IMR-90 (cell line): ENCODE measurements around the gene GPX6. TPM values are rescaled to one million over a fixed set of nuclear protein-coding genes. Genes with fewer than 3 reads are reported as not detected.
"Not testable (repeated sequence)": the region's sequence is repeated elsewhere in the genome, so short reads cannot be mapped to it uniquely, and the experiment has no call there.

Experiments used
- ATAC-seq: fragments of 200-7000 bp; cut with Tn5 transposase; 2 replicates; pipeline ENCODE4 v1.9.1; 2020; ENCODE audit warnings: low read depth, mild to moderate bottlenecking, moderate library complexity
- BruUV-seq: library from RNA; stranded (reverse); fragments of 400-500 nt; replicated peaks from 2 replicates; lab custom pipeline; 2021; lab: Mats Ljungman, UMichigan
- CTCF ChIA-PET: fragments of 300-600 bp; formaldehyde crosslinking; extraction: SDS; loops from one replicate; lab custom pipeline; 2021; ENCODE audit warnings: antibody characterized with exemption; lab: Yijun Ruan, JAX
- POLR2A ChIA-PET: fragments of 300-600 bp; sonication (Branson Sonifier 250); formaldehyde crosslinking; loops from one replicate; lab custom pipeline; 2022; ENCODE audit warnings: antibody characterized with exemption; ENCODE audit not compliant: unreplicated experiment; lab: Charles Lee
- DNase-seq: peaks from one replicate; pipeline ENCODE4 v3.0.0; 2013
- H2AFZ ChIP-seq: replicated peaks from 2 replicates; pipeline ENCODE3; 2013; ENCODE audit warnings: low read length, mild to moderate bottlenecking; ENCODE audit not compliant: poor library complexity
- H2AK5ac ChIP-seq: 2 replicates; pipeline ENCODE4 v1.6.1; 2013; ENCODE audit warnings: low read depth, low read length, inconsistent platforms
- H2AK9ac ChIP-seq: replicated peaks from 2 replicates; pipeline ENCODE3; 2013; ENCODE audit warnings: mild to moderate bottlenecking, low read depth, low read length, moderate library complexity; ENCODE audit not compliant: poor library complexity
- H2BK120ac ChIP-seq: 2 replicates; pipeline ENCODE4 v1.6.1; 2013; ENCODE audit warnings: low read depth, low read length, inconsistent platforms
- H2BK15ac ChIP-seq: 3 replicates; pipeline ENCODE4 v1.6.1; 2013; ENCODE audit warnings: low read depth, low read length, inconsistent platforms
- H2BK20ac ChIP-seq: 2 replicates; pipeline ENCODE4 v1.6.1; 2013; ENCODE audit warnings: low read depth, mild to moderate bottlenecking, inconsistent platforms, low read length, moderate library complexity
- H2BK5ac ChIP-seq: 2 replicates; pipeline ENCODE4 v1.6.1; 2013; ENCODE audit warnings: mild to moderate bottlenecking, low read depth, low read length, inconsistent platforms; ENCODE audit not compliant: poor library complexity, severe bottlenecking
- H3K14ac ChIP-seq: replicated peaks from 2 replicates; pipeline ENCODE4 v1.6.1; 2013; ENCODE audit warnings: low read depth, low read length, inconsistent platforms
- H3K18ac ChIP-seq: 2 replicates; pipeline ENCODE4 v1.6.1; 2013; ENCODE audit warnings: low read depth, low read length, control low read depth
- H3K23ac ChIP-seq: 2 replicates; pipeline ENCODE4 v1.6.1; 2013; ENCODE audit warnings: low read depth, low read length, inconsistent platforms
- H3K27ac ChIP-seq: 2 replicates; pipeline ENCODE4 v1.5.1; 2013; ENCODE audit warnings: mild to moderate bottlenecking, control low read depth, low read length; ENCODE audit not compliant: insufficient read depth
- H3K27me3 ChIP-seq: 2 replicates; pipeline ENCODE4 v1.6.1; 2013; ENCODE audit warnings: low read length; ENCODE audit not compliant: control insufficient read depth, insufficient read depth
- H3K36me3 ChIP-seq: 2 replicates; pipeline ENCODE4 v1.6.1; 2013; ENCODE audit warnings: low read length, mixed read lengths; ENCODE audit not compliant: control insufficient read depth, insufficient read depth
- H3K4ac ChIP-seq: 2 replicates; pipeline ENCODE4 v1.6.1; 2013; ENCODE audit warnings: low read depth, low read length, inconsistent platforms
- H3K4me1 ChIP-seq: 2 replicates; pipeline ENCODE4 v1.6.1; 2013; ENCODE audit warnings: low read length, mixed read lengths; ENCODE audit not compliant: control insufficient read depth, insufficient read depth
- H3K4me2 ChIP-seq: 2 replicates; pipeline ENCODE4 v1.6.1; 2013; ENCODE audit warnings: low read depth, mild to moderate bottlenecking, control low read depth, low read length, moderate library complexity
- H3K4me3 ChIP-seq: 2 replicates; pipeline ENCODE4 v1.5.1; 2013; ENCODE audit warnings: low read depth, mild to moderate bottlenecking, control low read depth, low read length, moderate library complexity; ENCODE audit not compliant: insufficient read depth
- H3K56ac ChIP-seq: 2 replicates; pipeline ENCODE4 v1.6.1; 2013; ENCODE audit warnings: low read length, inconsistent platforms; ENCODE audit not compliant: insufficient read depth; ENCODE audit errors: extremely low read depth
- H3K79me1 ChIP-seq, 2 experiments: 2 replicates each; pipeline ENCODE4 v1.6.1; 2013; ENCODE audit warnings: low read length in 2 of 2, inconsistent platforms in 1 of 2, low read depth in 1 of 2
- H3K9ac ChIP-seq: 2 replicates; pipeline ENCODE4 v1.6.1; 2013; ENCODE audit warnings: low read depth, low read length, control low read depth
- H3K9me1 ChIP-seq: 2 replicates; pipeline ENCODE4 v1.6.1; 2013; ENCODE audit warnings: low read length, inconsistent platforms; ENCODE audit not compliant: insufficient read depth
- H3K9me3 ChIP-seq: 2 replicates; pipeline ENCODE4 v1.6.1; 2013; ENCODE audit warnings: low read length; ENCODE audit not compliant: control insufficient read depth, insufficient read depth
- H4K20me1 ChIP-seq: 2 replicates; pipeline ENCODE4 v1.6.1; 2013; ENCODE audit warnings: low read length, inconsistent platforms; ENCODE audit not compliant: insufficient read depth
- H4K5ac ChIP-seq: 2 replicates; pipeline ENCODE4 v1.6.1; 2013; ENCODE audit warnings: mild to moderate bottlenecking, low read depth, low read length, control low read depth
- H4K8ac ChIP-seq, 2 experiments: 2 replicates each; pipeline ENCODE4 v1.6.1; 2013; ENCODE audit warnings: low read depth in 2 of 2, low read length in 2 of 2, control low read depth in 1 of 2, inconsistent platforms in 1 of 2
- H4K91ac ChIP-seq: 2 replicates; pipeline ENCODE4 v1.6.1; 2013; ENCODE audit warnings: low read depth, low read length, inconsistent platforms; ENCODE audit not compliant: insufficient read depth
- WGBS, 2 experiments: methylation state at CpG; one replicate each; pipeline versions ENCODE4 v1.1.5 to v1.1.7; 2013; ENCODE audit warnings: missing lambda C conversion rate in 2 of 2; ENCODE audit not compliant: insufficient read length in 1 of 2; ENCODE audit errors: extremely low coverage in 2 of 2; 5-methylcytosine and 5-hydroxymethylcytosine counted together
- dilution Hi-C: fragments of 300-500 bp; cut with HindIII; formaldehyde crosslinking; loops from one replicate; pipeline ENCODE4 v1.14.3; 2018; ENCODE audit warnings: low sequenced_read_pairs; ENCODE audit not compliant: unreplicated experiment
- in situ Hi-C: fragments of 300-500 bp; cut with MboI; formaldehyde crosslinking; loops from 3 replicates; pipeline ENCODE4 v1.14.3; 2019; ENCODE audit warnings: low sequenced_read_pairs, inconsistent platforms, mixed read lengths
- intact Hi-C: fragments of 100-400 bp; cut with micrococcal nuclease; formaldehyde crosslinking; loops from 2 replicates; pipeline ENCODE4 v1.10.0; 2022
- polyA plus RNA-seq, 3 experiments: library from polyadenylated mRNA; depleted of rRNA; stranded (reverse); fragments of >200 nt; gene quantifications; 2 replicates each; pipeline ENCODE4 v1.2.3, GENCODE V29; 2012; ENCODE audit warnings: low replicate concordance in 1 of 3
- total RNA-seq: library from RNA; depleted of rRNA; stranded (reverse); fragments of >200 nt; gene quantifications from 2 replicates; pipeline ENCODE4 v1.2.3, GENCODE V29; 2012

The GPX6 gene
- total and polyA plus RNA-seq, 2 of the 4 experiments (the other 2 are of a cell fraction): not detected

DNA sequence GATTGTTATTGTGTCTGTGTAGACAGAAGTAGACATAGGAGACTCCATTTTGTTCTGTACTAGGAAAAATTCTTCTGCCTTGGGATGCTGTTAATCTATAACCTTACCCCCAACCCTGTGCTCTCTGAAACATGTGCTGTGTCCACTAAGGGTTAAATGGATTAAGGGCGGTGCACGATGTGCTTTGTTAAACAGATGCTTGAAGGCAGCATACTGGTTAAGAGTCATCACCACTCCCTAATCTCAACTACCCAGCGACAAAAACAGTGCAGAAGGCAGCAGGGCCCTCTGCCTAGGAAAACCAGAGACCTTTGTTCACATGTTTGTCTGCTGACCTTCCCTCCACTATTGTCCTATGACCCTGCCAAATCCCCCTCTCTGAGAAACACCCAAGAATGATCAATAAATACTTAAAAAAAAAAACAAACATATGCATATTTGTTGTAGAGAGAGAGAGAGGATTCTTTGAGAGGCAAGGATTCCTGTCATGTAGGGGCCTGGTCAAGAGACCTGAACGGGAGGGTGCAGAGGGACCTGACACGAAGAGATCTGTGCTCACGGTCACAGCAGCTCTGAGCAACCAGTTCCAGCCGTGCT lies 12.8 kb downstream of the GPX6 start:
- H3K56ac ChIP-seq, H3K4me2 ChIP-seq, H2BK120ac ChIP-seq, DNase-seq, H3K14ac ChIP-seq, CTCF ChIA-PET, H3K4me1 ChIP-seq, H3K27ac ChIP-seq, H3K27me3 ChIP-seq, H4K20me1 ChIP-seq, intact Hi-C loops, H4K91ac ChIP-seq, H2BK20ac ChIP-seq, H3K9me3 ChIP-seq, dilution Hi-C loops, H4K5ac ChIP-seq, in situ Hi-C loops, H3K36me3 ChIP-seq, H3K4me3 ChIP-seq, H3K18ac ChIP-seq, H2AK9ac ChIP-seq, H3K23ac ChIP-seq, H4K8ac ChIP-seq, H3K79me1 ChIP-seq, ATAC-seq, H2AK5ac ChIP-seq, H2BK15ac ChIP-seq, POLR2A ChIA-PET, H3K4ac ChIP-seq, H2BK5ac ChIP-seq, H2AFZ ChIP-seq, H3K9me1 ChIP-seq, BruUV-seq, H3K9ac ChIP-seq: not testable (repeated sequence)
- no CpG with 5 or more reads among the region's 7 CpGs for WGBS, 2 experiments

GRCh38 chr6:28502136-28502535 lies 13.5 kb downstream of the GPX6 start:
- intact Hi-C loops, H2AK9ac ChIP-seq, DNase-seq, H3K4me3 ChIP-seq, H3K27me3 ChIP-seq, H4K5ac ChIP-seq, H3K79me1 ChIP-seq, H3K36me3 ChIP-seq, H3K27ac ChIP-seq, dilution Hi-C loops, H2BK15ac ChIP-seq, H2AFZ ChIP-seq, H3K56ac ChIP-seq, H4K20me1 ChIP-seq, H3K4me1 ChIP-seq, H3K9me1 ChIP-seq, ATAC-seq, BruUV-seq, H2AK5ac ChIP-seq, POLR2A ChIA-PET, H3K18ac ChIP-seq, H3K9me3 ChIP-seq, H4K91ac ChIP-seq, H2BK5ac ChIP-seq, H2BK20ac ChIP-seq, CTCF ChIA-PET, in situ Hi-C loops, H3K4me2 ChIP-seq, H2BK120ac ChIP-seq, H4K8ac ChIP-seq, H3K9ac ChIP-seq, H3K4ac ChIP-seq, H3K23ac ChIP-seq, H3K14ac ChIP-seq: not testable (repeated sequence)
- no CpG with 5 or more reads among the region's 35 CpGs for WGBS, 2 experiments
